Posterior vena cava (tissue), 2 donors: ENCODE measurements around the gene PLD4. TPM values are rescaled to one million over a fixed set of nuclear protein-coding genes. Genes with fewer than 3 reads are reported as not detected.
A peak's percentile ranks its signal among the peaks of the same experiment; 100 is the strongest.

Experiments
- DNase-seq: peaks from one replicate; pipeline ENCODE4 v3.0.0-alpha.2; 2020; ENCODE audit warnings: low spot score
- intact Hi-C, 2 donors: fragments of 100-400 bp; cut with DNase I; formaldehyde crosslinking; loops; one replicate each; pipeline versions ENCODE4 v1.14.1 to v1.14.2; 2022 to 2023
- total RNA-seq, 2 donors: library from RNA; stranded (reverse); fragmentation: NEBNext Ultra II Directional; extraction: Animal tissue kit (Norgen Biotek cat#: 25700); gene quantifications; one replicate each; pipeline ENCODE4 v1.2.1, GENCODE V29; 2021
- donor health status: DM: yes; HTN: yes; CAD: no.
- donor health status: DM: yes; HTN: yes; CAD: no.

The PLD4 gene
- total RNA-seq, 2 donors from 2014 or later, result 0.24 TPM; not detected in 1

DNA sequence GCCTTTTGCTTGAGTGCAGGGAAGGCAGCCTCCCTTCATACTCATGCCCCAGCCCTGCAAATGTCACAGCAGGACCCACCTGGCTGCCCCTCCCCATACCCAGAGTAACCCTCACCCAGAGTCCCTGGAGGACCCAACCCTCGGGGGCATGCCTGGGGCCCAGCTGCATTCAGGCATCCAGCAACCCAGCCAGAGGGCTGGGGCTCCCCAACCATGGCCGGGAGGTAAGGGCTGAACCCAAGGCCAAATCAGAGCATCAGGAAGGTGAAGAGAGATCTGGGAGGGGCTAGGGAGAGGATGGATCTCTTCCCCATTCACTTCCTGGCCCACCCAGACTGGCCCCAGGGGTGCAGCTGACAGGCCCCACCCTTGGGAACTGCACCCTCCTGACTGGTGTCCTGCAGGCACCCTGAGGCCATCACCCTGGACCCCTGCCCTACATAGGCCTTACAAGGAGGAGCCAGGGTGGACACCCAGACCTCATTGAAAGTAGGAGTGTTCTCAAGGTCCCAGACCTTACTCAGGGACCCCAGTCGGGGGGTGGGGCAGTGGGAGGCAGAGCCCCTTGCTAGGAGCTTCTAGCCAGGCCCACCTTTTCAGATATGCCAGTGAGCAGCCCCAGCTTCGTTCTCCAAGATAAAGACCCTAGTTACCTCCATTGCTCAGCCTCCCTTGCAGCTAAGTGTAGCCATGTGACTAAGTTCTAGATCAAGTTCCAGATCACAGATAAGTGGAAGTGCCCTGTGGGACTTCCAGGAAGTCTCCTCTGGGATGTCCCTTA, 849 bp upstream of the PLD4 start:
- DNase-seq, result peak; percentile 58

GRCh38 chr14:104925214-104925854, 655 bp downstream of the PLD4 start:
- intact Hi-C loops, result no loop called here

More for the DNA sequence above, 849 bp upstream of the PLD4 start:
- intact Hi-C loops, result no loop called here

DNA sequence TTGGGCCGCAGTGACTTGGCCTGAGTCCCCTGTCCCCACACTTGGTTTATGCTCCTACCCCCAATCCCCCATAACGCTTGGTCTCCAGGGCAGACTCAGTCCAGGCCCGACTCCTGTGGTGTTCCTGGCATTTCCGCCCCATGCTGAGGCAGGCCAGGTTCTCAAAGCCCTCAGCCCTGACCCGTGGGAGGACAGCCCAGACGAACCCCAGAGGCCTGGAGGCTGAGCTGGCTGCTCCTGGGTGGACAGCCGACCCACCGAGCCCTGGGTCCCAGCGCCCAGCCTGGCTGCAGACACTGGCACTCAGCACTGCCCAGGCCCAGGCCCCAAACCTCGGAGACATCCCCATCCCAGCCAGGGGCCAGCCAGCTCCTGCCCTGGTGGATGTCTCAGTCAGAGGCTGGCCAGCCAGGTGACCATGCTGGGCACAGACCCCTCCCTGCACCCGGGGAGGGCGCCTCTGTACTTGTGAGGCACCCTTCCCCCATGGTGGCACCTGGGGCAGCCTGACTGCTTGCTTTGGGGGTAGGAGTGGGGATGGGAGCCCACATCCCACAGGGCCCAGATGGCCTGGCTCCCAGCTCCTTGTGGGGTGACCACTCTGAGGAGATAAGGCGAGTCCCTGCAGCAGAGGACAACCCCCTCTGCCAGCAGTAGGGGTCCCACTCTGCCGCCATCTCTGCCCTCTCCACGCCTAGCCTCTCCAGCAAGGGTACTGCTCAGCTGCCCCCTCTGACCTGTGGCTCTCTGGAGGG, 1.4 kb downstream of the PLD4 start:
- intact Hi-C loops, result no loop called here
- DNase-seq, result peak; percentile 78

More at GRCh38 chr14:104925214-104925854, 655 bp downstream of the PLD4 start:
- DNase-seq, result no peak

DNA sequence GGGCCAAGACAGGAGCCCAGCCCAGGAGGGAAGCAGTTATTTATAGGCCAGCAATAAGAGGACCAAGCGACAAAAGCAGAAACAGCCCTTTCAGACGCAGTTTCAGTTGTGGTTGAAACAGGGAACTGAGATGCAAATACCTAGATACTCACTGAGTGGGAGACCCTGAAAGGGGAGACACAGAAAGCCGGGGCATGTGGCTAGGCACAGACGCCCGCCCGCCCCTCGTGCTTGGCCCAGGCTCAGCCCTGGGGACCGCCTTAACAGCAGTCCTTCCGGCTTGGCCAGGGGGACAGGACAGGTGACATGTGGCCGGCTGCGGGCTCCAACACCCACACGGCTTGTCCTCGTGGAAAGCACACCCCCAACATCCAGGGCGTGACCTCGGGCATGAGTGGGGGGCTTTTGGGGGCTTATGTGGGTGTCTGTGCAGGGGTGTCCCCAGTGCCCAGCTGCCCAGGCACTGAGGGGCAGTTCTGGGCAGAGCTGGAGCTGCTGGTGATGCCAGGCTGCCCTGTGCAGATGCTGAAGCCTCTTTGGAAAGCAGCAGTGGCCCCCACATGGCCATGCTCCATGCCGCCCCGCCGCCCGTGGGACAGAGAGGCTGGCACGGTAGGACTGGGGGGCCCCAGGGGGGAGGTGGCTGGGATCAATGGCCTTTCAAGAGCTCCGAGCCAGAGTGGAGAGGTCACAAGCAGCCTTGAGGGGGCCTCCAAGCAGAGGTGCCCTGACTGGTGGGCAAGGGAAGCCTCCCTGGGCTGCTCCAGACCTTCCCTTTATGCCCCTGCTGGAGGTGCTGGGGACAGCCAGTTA, 2.1 kb downstream of the PLD4 start:
- intact Hi-C loops, result no loop called here
- DNase-seq, result no peak

DNA sequence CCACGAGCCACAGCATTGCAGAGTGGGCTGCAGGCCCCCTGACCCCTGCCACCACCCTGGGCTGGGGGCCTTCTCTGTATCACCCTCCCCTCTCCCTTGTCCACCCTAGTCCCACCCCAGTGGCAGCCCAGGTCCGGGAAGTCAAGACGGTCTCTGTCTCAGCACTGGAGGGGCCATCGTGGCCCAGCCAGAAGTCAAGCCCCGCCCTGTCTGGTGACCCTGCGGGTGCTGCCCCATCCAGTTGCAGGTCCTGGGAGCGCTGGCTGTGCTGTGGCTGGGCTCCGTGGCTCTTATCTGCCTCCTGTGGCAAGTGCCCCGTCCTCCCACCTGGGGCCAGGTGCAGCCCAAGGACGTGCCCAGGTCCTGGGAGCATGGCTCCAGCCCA, 2.7 kb downstream of the PLD4 start:
- intact Hi-C loops, result no loop called here
- no peak for DNase-seq

DNA sequence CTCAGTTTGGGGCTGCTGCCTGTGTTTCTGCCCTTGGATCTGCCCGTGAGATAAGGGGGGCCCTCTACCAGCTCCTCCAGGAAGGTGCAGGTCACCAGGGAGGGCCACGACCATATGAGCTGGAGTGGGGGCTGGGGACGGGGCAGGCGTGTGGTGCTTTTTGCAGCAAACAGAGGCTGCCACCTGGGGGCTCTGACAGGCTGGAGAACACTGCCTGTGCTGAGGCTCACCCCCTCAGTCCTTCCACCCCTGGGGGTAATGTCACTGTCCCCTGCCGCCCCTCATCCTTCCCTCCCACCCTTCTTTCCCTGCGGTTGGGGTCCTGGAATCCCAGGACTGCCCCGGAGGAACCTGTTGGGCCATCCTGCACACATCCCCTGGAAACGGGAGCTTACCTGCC, 3.2 kb downstream of the PLD4 start:
- intact Hi-C loops, result no loop called here
- no peak for DNase-seq

DNA sequence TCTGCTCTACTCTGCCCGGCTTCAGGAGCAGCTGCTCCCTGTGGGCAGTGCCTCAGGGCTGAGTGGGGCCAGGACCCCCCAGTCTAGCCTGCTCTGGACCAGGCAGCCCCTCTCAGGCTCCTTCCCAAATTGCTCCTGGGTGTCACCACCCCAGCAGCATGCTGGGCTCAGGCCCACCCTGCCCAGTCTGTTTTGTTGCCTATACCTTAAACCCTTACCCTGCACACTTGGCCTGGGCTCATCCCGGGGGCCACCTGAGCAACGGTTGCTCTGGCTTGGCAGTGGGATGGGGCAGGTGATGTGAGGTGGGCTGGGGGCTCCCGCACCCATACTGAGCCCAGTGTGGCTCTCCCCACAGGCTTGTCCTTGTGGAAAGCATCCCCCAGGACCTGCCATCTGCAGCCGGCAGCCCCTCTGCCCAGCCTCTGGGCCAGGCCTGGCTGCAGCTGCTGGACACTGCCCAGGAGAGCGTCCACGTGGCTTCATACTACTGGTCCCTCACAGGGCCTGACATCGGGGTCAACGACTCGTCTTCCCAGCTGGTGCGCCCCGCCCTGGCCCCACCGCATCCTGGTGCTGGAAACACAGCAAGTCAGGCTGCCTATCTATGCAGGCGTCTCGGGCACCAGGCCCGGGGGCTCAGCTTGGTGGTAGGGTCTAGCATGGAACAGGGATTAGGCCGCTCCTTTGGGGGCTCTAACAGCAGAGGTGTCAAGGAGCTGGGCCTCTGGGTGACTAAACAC, 3.9 kb downstream of the PLD4 start:
- intact Hi-C loops, result no loop called here
- DNase-seq, result peak; percentile 71

DNA sequence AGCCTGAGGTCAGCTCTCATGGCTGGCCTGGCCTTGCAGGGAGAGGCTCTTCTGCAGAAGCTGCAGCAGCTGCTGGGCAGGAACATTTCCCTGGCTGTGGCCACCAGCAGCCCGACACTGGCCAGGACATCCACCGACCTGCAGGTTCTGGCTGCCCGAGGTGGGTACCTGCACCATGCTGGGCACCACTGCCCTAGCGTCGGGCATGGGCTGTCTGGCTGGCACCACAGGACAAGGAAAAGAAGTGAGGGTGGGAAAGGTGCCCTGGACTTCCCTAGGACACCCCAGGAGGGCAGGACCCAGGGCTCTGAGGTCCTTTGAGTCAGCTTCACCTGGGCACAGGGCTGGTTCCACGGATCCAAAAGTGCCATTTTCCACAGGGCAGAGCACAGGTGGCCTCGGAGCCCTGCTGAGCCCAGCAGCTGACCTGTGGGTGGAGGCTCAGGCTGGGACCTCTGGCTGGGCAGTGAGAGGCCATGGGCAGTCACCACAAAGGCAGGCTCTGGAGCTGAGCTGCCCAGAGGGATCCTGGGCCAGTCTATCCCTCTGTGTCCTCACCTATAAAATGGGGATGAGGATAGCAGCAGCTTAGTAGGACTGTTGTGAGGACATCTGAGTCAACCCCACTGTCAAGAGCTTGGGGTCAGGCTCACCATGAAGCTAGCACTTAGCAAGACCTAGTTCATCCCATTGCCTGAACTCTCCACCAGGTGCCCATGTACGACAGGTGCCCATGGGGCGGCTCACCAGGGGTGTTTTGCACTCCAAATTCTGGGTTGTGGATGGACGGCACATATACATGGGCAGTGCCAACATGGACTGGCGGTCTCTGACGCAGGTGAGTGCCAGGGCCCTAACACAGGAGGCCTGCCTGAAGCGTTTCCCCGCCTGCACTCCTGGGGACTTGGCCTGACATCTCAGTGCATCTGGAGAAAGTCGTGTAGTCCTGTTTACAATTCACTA, 4.9 kb downstream of the PLD4 start:
- DNase-seq, result peak; percentile 72
- intact Hi-C loops, result loop anchor here in 1 of 2 donors (5.0 kb wide), 1 partner anchor 38 kb away; no protein-coding TSS in a partner anchor

- intact Hi-C loops, result loop anchor here in 1 of 2 donors (5.0 kb wide), 1 partner anchor 37 kb away; no protein-coding TSS in a partner anchor
- DNase-seq, result peak; percentile 45
Observed at GRCh38 chr14:104930526-104931303, 6.0 kb downstream of the PLD4 start.

DNA sequence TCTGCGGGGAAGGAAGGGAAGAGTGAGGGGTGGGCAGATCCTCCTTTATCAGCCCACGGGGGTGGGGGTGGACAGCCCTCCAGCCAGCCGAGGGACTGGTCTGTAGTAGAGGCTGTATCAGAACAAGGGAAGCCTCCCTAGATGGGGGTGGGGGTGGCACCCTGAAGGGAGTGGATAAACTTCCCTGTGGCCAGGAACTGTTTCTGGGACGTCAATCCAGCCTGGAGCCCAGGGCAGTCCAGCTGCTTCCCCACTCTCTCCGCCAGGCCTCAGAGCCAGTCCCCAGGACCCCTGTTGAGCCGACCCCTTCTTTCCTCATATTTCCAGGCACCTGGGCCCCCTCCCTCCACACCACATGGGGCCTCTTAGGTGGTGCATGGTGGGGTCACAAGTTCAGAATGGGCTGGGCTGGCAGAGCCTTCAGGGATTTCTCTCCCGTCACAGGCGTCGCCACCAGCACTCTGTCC, 6.7 kb downstream of the PLD4 start:
- DNase-seq, result peak; percentile 75
- intact Hi-C loops, result loop anchor here in 1 of 2 donors (5.0 kb wide), 1 partner anchor 36 kb away; no protein-coding TSS in a partner anchor

DNA sequence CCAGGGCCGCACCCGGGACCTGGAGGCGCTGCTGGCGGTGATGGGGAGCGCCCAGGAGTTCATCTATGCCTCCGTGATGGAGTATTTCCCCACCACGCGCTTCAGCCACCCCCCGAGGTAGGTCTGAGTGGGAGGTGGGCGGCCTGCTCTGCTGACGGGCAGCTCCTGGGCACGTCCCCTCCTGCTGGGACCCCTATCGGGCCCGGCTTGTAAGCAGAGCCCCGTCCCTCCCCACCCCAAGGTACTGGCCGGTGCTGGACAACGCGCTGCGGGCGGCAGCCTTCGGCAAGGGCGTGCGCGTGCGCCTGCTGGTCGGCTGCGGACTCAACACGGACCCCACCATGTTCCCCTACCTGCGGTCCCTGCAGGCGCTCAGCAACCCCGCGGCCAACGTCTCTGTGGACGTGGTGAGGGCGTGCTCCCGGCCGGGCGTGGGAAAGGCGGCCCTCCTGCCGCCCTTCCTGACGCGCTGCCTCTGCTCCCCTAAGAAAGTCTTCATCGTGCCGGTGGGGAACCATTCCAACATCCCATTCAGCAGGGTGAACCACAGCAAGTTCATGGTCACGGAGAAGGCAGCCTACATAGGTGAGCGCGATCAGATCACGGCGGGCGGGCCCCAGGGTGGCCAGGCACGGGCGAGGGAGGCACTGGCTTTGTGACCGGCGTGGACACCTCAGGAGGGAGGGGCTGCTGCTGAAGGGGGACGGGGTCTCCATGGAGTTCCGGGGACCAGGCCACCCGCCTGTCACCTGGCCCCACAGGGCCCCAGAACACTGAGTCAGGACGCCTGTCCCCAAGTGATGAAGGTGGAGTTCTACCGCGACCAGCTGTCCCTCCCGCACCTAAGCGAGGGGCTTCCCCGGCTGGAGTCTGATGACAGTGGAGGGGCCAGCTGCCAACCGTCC, 7.3 kb downstream of the PLD4 start:
- intact Hi-C loops, result loop anchor here in 1 of 2 donors (5.0 kb wide), 1 partner anchor 35 kb away; no protein-coding TSS in a partner anchor
- DNase-seq, result peak; percentile 79

- DNase-seq, result peak; percentile 97
- intact Hi-C loops, result loop anchor here in 1 of 2 donors (5.0 kb wide), 1 partner anchor 34 kb away; no protein-coding TSS in a partner anchor
Observed at GRCh38 chr14:104932676-104933631, 8.3 kb downstream of the PLD4 start.

GRCh38 chr14:104933746-104934733, 9.4 kb downstream of the PLD4 start:
- no peak for DNase-seq
- intact Hi-C loops, result loop anchor here in 1 of 2 donors (5.0 kb wide), 1 partner anchor 33 kb away; no protein-coding TSS in a partner anchor
